ENCODE measurements around the gene C3. TPM values are rescaled to one million over a fixed set of nuclear protein-coding genes. Genes with fewer than 3 reads are reported as not detected.
"Not testable (repeated sequence)": the region's sequence is repeated elsewhere in the genome, so short reads cannot be mapped to it uniquely, and the experiment has no call there.

Gene C3
- polyA plus RNA-seq, 3 donors: 2.4 to 5.3 (median 3.2) TPM

DNA sequence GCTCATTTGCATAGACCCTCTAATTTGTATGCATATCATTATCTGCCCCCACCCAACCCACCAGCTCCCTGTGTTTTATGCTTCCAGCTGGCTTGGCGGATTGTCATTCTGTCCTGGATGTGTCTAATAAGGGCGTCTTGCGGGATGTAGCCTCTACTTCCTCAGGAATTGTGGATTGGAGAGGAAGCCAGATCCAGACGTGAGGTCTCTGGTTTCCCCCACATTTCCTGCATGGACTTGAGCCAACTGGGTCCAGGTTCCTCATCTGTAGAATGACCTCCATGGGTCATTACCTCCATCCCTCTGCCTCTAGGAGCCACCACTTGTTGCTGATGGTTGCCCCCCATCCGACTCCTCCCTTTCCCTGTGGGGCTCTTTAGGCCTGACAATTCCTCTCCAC, 57.7 kb downstream of the C3 start:
- Histone ChIP-seq H3K4me1 (ENCODE audit: control insufficient read depth in 1 of 2, insufficient read depth in 2 of 2, low read length in 2 of 2) (peaks cover 49 to 66% of the 10 kb centered on the region in 2 donors), H3K9me3 (replicated peaks in 1 of 2; ENCODE audit: control insufficient read depth in 1 of 2, insufficient read depth in 1 of 2, low read length in 2 of 2) (no peaks in the 10 kb centered on the region), H3K79me2 (ENCODE audit: insufficient read depth, low read length) (peaks cover 11% of the 10 kb centered on the region), H3K36me3 (replicated peaks in 1 of 2; ENCODE audit: control insufficient read depth in 1 of 2, insufficient read depth in 2 of 2, low read length in 2 of 2) (peaks cover 11 to 24% of the 10 kb centered on the region in 2 donors), H3K9ac (ENCODE audit: insufficient read depth, low read length, poor library complexity, severe bottlenecking) (no peak overlapping the region), H3K4me2 (replicated peaks; ENCODE audit: extremely low read depth, low read length, poor library complexity, severe bottlenecking) (no peak overlapping the region), H4K20me1 (ENCODE audit: insufficient read depth, low read length) (no peaks in the 10 kb centered on the region), H2AFZ (ENCODE audit: insufficient read depth, low read depth, low read length, poor library complexity, severe bottlenecking) (no peak overlapping the region), H3K4me3 (replicated peaks in 1 of 3; ENCODE audit: low read depth in 2 of 3, low read length in 3 of 3) (no peak overlapping the region), H3K27ac (ENCODE audit: low read depth in 1 of 2, low read length in 2 of 2) (peak overlapping the region in 1 of 2 donors; percentile 77), H3K27me3 (ENCODE audit: control insufficient read depth in 2 of 2, insufficient read depth in 2 of 2, low read length in 2 of 2) (peaks cover 16 to 34% of the 10 kb centered on the region in 2 donors)
- intact Hi-C loops (cut with micrococcal nuclease): loop anchor here in 1 of 2 donors (5.0 kb wide), 1 partner anchor 75 kb away; the partner anchor contains the start of genes GPR108 and TRIP10
- Mint-ChIP-seq H3K4me3 (no peak overlapping the region), H3K27me3 (ENCODE audit: low read depth in 3 of 3) (peaks cover 15 to 47% (median 44%) of the 10 kb centered on the region in 3 donors), H3K27ac (no peak overlapping the region), H3K36me3 (peaks cover 32 to 34% of the 10 kb centered on the region in 2 donors), H3K9me3 (peaks cover 0 to 17% (median 3%) of the 10 kb centered on the region in 7 donors), H3K4me1 (peaks cover 18% of the 10 kb centered on the region)
- 50% methylated on average over 2 of the region's 5 CpGs for WGBS (ENCODE audit: insufficient coverage)
- TF ChIP-seq, protein P1, sequence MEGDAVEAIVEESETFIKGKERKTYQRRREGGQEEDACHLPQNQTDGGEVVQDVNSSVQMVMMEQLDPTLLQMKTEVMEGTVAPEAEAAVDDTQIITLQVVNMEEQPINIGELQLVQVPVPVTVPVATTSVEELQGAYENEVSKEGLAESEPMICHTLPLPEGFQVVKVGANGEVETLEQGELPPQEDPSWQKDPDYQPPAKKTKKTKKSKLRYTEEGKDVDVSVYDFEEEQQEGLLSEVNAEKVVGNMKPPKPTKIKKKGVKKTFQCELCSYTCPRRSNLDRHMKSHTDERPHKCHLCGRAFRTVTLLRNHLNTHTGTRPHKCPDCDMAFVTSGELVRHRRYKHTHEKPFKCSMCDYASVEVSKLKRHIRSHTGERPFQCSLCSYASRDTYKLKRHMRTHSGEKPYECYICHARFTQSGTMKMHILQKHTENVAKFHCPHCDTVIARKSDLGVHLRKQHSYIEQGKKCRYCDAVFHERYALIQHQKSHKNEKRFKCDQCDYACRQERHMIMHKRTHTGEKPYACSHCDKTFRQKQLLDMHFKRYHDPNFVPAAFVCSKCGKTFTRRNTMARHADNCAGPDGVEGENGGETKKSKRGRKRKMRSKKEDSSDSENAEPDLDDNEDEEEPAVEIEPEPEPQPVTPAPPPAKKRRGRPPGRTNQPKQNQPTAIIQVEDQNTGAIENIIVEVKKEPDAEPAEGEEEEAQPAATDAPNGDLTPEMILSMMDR (IDR thresholded peaks at IDR 0.05): no peak
- peak in 2 of 3 donors; percentile 57 to 64 for DNase-seq

- not testable (repeated sequence) for H3K9ac ChIP-seq (ENCODE audit: insufficient read depth, low read length, poor library complexity, severe bottlenecking); H4K20me1 ChIP-seq (ENCODE audit: insufficient read depth, low read length); H3K9me3 ChIP-seq (replicated peaks in 1 of 2; ENCODE audit: control insufficient read depth in 1 of 2, insufficient read depth in 1 of 2, low read length in 2 of 2); H3K4me2 ChIP-seq (replicated peaks; ENCODE audit: extremely low read depth, low read length, poor library complexity, severe bottlenecking); H3K79me2 ChIP-seq (ENCODE audit: insufficient read depth, low read length); H2AFZ ChIP-seq (ENCODE audit: insufficient read depth, low read depth, low read length, poor library complexity, severe bottlenecking); H3K4me3 ChIP-seq (replicated peaks in 1 of 3; ENCODE audit: low read depth in 2 of 3, low read length in 3 of 3); H3K4me1 Mint-ChIP-seq
- peak; percentile 72 to 96 (median 86) for DNase-seq
- H3K36me3 Mint-ChIP-seq: peaks cover 32 to 34% of the 10 kb centered on the region in 2 donors
- Histone ChIP-seq H3K27me3 (ENCODE audit: control insufficient read depth in 2 of 2, insufficient read depth in 2 of 2, low read length in 2 of 2) (peaks cover 16 to 36% of the 10 kb centered on the region in 2 donors), H3K27ac (ENCODE audit: low read depth in 1 of 2, low read length in 2 of 2) (peak overlapping the region in 1 of 2 donors; percentile 2), H3K4me1 (ENCODE audit: control insufficient read depth in 1 of 2, insufficient read depth in 2 of 2, low read length in 2 of 2) (peaks cover 39 to 56% of the 10 kb centered on the region in 2 donors), H3K36me3 (replicated peaks in 1 of 2; ENCODE audit: control insufficient read depth in 1 of 2, insufficient read depth in 2 of 2, low read length in 2 of 2) (peaks cover 11 to 24% of the 10 kb centered on the region in 2 donors)
- peaks cover 25 to 56% (median 47%) of the 10 kb centered on the region in 3 donors for H3K27me3 Mint-ChIP-seq (ENCODE audit: low read depth in 3 of 3)
- peak overlapping the region in 6 of 7 donors; percentile 50 to 89 (median 74) for H3K27ac Mint-ChIP-seq
- peaks cover 0 to 17% (median 3%) of the 10 kb centered on the region in 7 donors for H3K9me3 Mint-ChIP-seq
- intact Hi-C loops (cut with micrococcal nuclease): loop anchor here in 1 of 2 donors (5.0 kb wide), 1 partner anchor 76 kb away; the partner anchor contains the start of genes GPR108 and TRIP10
- peak overlapping the region in 1 of 2 donors; percentile 78 for H3K4me3 Mint-ChIP-seq
- 17% methylated on average over 4 of the region's 10 CpGs for WGBS (ENCODE audit: insufficient coverage)
These were observed 58.8 kb downstream of the C3 start for GRCh38 chr19:6661509-6662244.

Data from CD14-positive monocyte (primary cell).